NT2/D1 (cell line): ENCODE data around the gene FBXL7.

ENCODE experiments used
- SUZ12 ChIP-seq: IDR thresholded peaks from 2 replicates; pipeline ENCODE4 v1.6.1; 2011; ENCODE audit not compliant: insufficient read length, insufficient read depth; ENCODE audit errors: extremely low read depth
- YY1 ChIP-seq: IDR thresholded peaks from 2 replicates; pipeline ENCODE4 v1.6.1; 2011; ENCODE audit not compliant: insufficient read length, insufficient read depth
- ZNF274 ChIP-seq: IDR thresholded peaks from 2 replicates; pipeline ENCODE4 v1.6.1; 2011; ENCODE audit warnings: mild to moderate bottlenecking, low read depth, low read length

DNA sequence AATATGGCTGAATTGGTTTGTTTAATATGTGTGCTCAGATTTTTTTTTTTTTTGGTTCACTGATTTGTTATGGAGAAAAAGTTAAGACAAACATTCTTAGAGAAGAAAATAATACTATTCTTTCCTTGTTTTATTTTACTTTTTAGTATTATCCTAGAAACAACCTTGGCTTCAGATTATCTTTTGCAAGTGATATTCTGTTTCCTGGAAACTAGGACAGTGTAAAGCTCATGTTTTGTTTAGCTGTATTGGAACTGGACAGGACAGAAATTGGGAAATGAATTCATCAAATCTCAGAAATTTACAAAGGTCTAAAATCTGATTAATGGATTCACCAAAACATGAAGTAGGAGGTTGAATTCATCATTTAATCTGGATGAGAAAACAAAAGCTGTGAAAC, 130.5 kb downstream of the FBXL7 start:
- TF ChIP-seq ZNF274 (no peak), YY1 (no peak), SUZ12 (no peak)
